C4-2B (cell line): ENCODE results near the gene EN2.

Experiments
- H3K27ac ChIP-seq: fragments of 450-650 bp; 2 replicates; pipeline ENCODE4 v1.5.1; 2017
- CTCF ChIP-seq: fragments of 450-650 bp; conservative IDR thresholded peaks from 2 replicates; pipeline ENCODE4 v1.5.1; 2017; ENCODE audit warnings: mild to moderate bottlenecking
- ZFX ChIP-seq: fragments of 450-650 bp; IDR thresholded peaks from 2 replicates; pipeline ENCODE4 v1.6.1; 2017

The EN2 gene

GRCh38 chr7:155463114-155463811, 5.3 kb downstream of the EN2 start:
- no peak for TF ChIP-seq CTCF
- no peak for TF ChIP-seq ZFX
- H3K27ac ChIP-seq, result no peak overlapping the region

GRCh38 chr7:155464183-155464582, 6.3 kb downstream of the EN2 start:
- H3K27ac ChIP-seq, result no peak overlapping the region
- TF ChIP-seq ZFX, result no peak
- TF ChIP-seq CTCF, result no peak

- H3K27ac ChIP-seq, result no peak overlapping the region
- TF ChIP-seq CTCF (no peak), ZFX (no peak)
These were observed 7.2 kb downstream of the EN2 start for GRCh38 chr7:155464948-155465739.

- H3K27ac ChIP-seq, result no peak overlapping the region
- no peak for TF ChIP-seq CTCF
- no peak for TF ChIP-seq ZFX
These were observed 7.8 kb downstream of the EN2 start for GRCh38 chr7:155465761-155466141.

- no peak for TF ChIP-seq ZFX
- TF ChIP-seq CTCF, result no peak
- H3K27ac ChIP-seq, result no peak overlapping the region
These were observed 8.3 kb downstream of the EN2 start for GRCh38 chr7:155466142-155466813.

GRCh38 chr7:155466814-155467733, 9.1 kb downstream of the EN2 start:
- TF ChIP-seq CTCF (no peak), ZFX (no peak)

More at GRCh38 chr7:155466814-155467733, 9.1 kb downstream of the EN2 start:
- no peak overlapping the region for H3K27ac ChIP-seq
